Measurements from ENCODE around the gene SLC6A11.

SLC6A11 gene

GRCh38 chr3:10822055-10822454, 6.0 kb downstream of the SLC6A11 start:
- H2BK5ac ChIP-seq (ENCODE audit: low read depth, low read length, poor library complexity, severe bottlenecking) = no peak overlapping the region
- no peak overlapping the region for H3K4me3 ChIP-seq (ENCODE audit: insufficient read depth in 1 of 2, low read depth in 1 of 2, low read length in 2 of 2)
- H3K9me3 ChIP-seq (ENCODE audit: control insufficient read depth, low read length) = peaks cover 3% of the 10 kb centered on the region
- no peak overlapping the region for H2BK120ac ChIP-seq (ENCODE audit: low read depth, low read length)
- H3K9ac ChIP-seq (ENCODE audit: low read length) = no peak overlapping the region
- no peaks in the 10 kb centered on the region for H3K79me1 ChIP-seq (replicated peaks; ENCODE audit: low read length, poor library complexity, severe bottlenecking)
- H3K27me3 ChIP-seq (ENCODE audit: control insufficient read depth in 1 of 2, insufficient read depth in 1 of 2, low read length in 2 of 2) = peaks cover 0 to 54% of the 10 kb centered on the region in 2 experiments
- H3K14ac ChIP-seq (ENCODE audit: low read length in 2 of 2) = no peak overlapping the region
- H3K4me1 ChIP-seq (ENCODE audit: control insufficient read depth, insufficient read depth, low read depth, low read length) = no peaks in the 10 kb centered on the region
- no peak overlapping the region for H2BK15ac ChIP-seq (ENCODE audit: low read depth, poor library complexity, severe bottlenecking)
- H3K18ac ChIP-seq (ENCODE audit: low read depth in 1 of 2, low read length in 2 of 2) = no peak overlapping the region
- no peak overlapping the region for H2BK12ac ChIP-seq (ENCODE audit: low read length in 2 of 2)
- no peak overlapping the region for H2AK5ac ChIP-seq (ENCODE audit: low read length, severe bottlenecking)
- H3K4me2 ChIP-seq (ENCODE audit: low read length, poor library complexity, severe bottlenecking) = no peak overlapping the region
- DNase-seq = no peak
- 66% methylated on average over 5 of the region's 5 CpGs for WGBS
- no peak overlapping the region for H3K4ac ChIP-seq (ENCODE audit: low read depth in 1 of 2, low read length in 2 of 2)
- no peak overlapping the region for H4K91ac ChIP-seq (ENCODE audit: low read length)
- H3K36me3 ChIP-seq (ENCODE audit: control insufficient read depth in 1 of 2, insufficient read depth in 2 of 2, low read depth in 1 of 2, low read length in 2 of 2) = no peaks in the 10 kb centered on the region
- no peak overlapping the region for H3K23ac ChIP-seq (ENCODE audit: low read length in 2 of 2)
- H3K27ac ChIP-seq (ENCODE audit: low read length, poor library complexity, severe bottlenecking) = no peak overlapping the region
- no peak overlapping the region for H4K8ac ChIP-seq (ENCODE audit: low read length)
- H2AFZ ChIP-seq (ENCODE audit: low read depth, low read length) = no peak overlapping the region

DNA sequence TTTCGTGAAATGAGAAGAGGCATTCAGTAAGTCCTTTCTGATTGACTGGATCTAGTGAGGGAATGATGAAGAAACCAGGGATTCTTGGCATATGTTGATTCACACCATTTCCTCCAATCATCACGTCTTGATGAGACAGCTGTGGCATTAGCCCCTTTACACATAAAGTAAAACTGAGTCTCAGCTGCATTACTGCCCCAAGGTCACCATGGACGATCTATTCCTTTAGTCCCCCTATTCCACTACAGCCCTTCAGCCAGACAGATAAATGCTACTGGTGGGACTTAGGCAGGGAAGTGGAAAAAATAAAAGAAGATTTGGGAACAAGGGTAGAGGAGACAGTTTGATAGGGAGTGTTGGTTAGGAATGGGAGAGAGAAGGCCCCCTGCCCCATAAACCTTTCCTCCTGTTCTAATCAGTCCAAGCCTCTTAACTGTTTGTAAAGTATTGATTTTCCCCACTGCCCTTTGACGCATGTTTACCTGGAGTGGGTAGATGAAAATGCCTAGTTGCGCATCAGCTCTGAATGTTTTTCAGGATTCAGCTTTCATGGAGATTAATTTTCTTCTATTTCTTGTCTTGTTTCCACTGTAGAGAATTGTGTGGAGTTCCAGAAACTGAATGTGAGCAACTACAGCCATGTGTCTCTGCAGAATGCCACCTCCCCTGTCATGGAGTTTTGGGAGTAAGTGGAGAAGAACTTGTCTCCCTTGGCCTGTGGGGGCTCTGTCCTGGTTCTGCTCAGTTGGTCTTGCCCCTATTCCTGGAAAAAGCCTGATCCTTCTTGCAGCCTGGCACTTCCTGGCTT, 6.9 kb downstream of the SLC6A11 start:
- Histone ChIP-seq H4K8ac (ENCODE audit: low read length) (no peak overlapping the region), H3K4me1 (ENCODE audit: control insufficient read depth, insufficient read depth, low read depth, low read length) (no peaks in the 10 kb centered on the region), H3K27me3 (ENCODE audit: control insufficient read depth in 1 of 2, insufficient read depth in 1 of 2, low read length in 2 of 2) (peaks cover 0 to 53% of the 10 kb centered on the region in 2 experiments), H3K36me3 (ENCODE audit: control insufficient read depth in 1 of 2, insufficient read depth in 2 of 2, low read depth in 1 of 2, low read length in 2 of 2) (no peaks in the 10 kb centered on the region), H2BK15ac (ENCODE audit: low read depth, poor library complexity, severe bottlenecking) (no peak overlapping the region), H3K79me1 (replicated peaks; ENCODE audit: low read length, poor library complexity, severe bottlenecking) (no peaks in the 10 kb centered on the region), H4K91ac (ENCODE audit: low read length) (no peak overlapping the region), H3K4ac (ENCODE audit: low read depth in 1 of 2, low read length in 2 of 2) (no peak overlapping the region), H2BK5ac (ENCODE audit: low read depth, low read length, poor library complexity, severe bottlenecking) (no peak overlapping the region), H3K4me3 (ENCODE audit: insufficient read depth in 1 of 2, low read depth in 1 of 2, low read length in 2 of 2) (no peak overlapping the region), H3K27ac (ENCODE audit: low read length, poor library complexity, severe bottlenecking) (no peak overlapping the region), H3K23ac (ENCODE audit: low read length in 2 of 2) (no peak overlapping the region), H2BK12ac (ENCODE audit: low read length in 2 of 2) (no peak overlapping the region), H2AK5ac (ENCODE audit: low read length, severe bottlenecking) (no peak overlapping the region), H3K14ac (ENCODE audit: low read length in 2 of 2) (no peak overlapping the region), H2AFZ (ENCODE audit: low read depth, low read length) (no peak overlapping the region), H3K4me2 (ENCODE audit: low read length, poor library complexity, severe bottlenecking) (no peak overlapping the region), H2BK120ac (ENCODE audit: low read depth, low read length) (no peak overlapping the region), H3K18ac (ENCODE audit: low read depth in 1 of 2, low read length in 2 of 2) (no peak overlapping the region), H3K9me3 (ENCODE audit: control insufficient read depth, low read length) (peaks cover 3% of the 10 kb centered on the region), H3K9ac (ENCODE audit: low read length) (no peak overlapping the region)
- WGBS = 59% methylated on average over 5 of the region's 5 CpGs
- DNase-seq = no peak

DNA sequence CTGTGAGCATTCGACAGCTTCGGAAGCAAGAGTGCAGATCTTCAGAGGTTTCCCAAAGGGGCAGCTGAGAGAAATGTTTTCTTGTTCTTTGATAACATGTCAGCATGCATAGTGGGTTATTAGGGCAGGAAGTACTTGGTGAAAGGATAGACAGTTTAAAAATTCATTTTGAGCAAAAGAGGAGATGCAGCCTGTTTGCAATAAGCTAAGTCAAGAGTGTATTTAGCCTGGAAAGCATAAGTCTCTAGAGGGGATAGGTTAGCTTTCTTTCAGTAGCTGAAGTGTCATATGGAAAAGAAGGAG, 7.4 kb downstream of the SLC6A11 start:
- Histone ChIP-seq H3K18ac (ENCODE audit: low read depth in 1 of 2, low read length in 2 of 2) (no peak overlapping the region), H3K4me1 (ENCODE audit: control insufficient read depth, insufficient read depth, low read depth, low read length) (no peaks in the 10 kb centered on the region), H3K79me1 (replicated peaks; ENCODE audit: low read length, poor library complexity, severe bottlenecking) (no peaks in the 10 kb centered on the region), H4K8ac (ENCODE audit: low read length) (no peak overlapping the region), H2BK5ac (ENCODE audit: low read depth, low read length, poor library complexity, severe bottlenecking) (no peak overlapping the region), H3K27ac (ENCODE audit: low read length, poor library complexity, severe bottlenecking) (no peak overlapping the region), H4K91ac (ENCODE audit: low read length) (no peak overlapping the region), H2BK120ac (ENCODE audit: low read depth, low read length) (no peak overlapping the region), H3K14ac (ENCODE audit: low read length in 2 of 2) (no peak overlapping the region), H3K4me3 (ENCODE audit: insufficient read depth in 1 of 2, low read depth in 1 of 2, low read length in 2 of 2) (no peak overlapping the region), H3K27me3 (ENCODE audit: control insufficient read depth in 1 of 2, insufficient read depth in 1 of 2, low read length in 2 of 2) (peaks cover 0 to 47% of the 10 kb centered on the region in 2 experiments), H2BK12ac (ENCODE audit: low read length in 2 of 2) (no peak overlapping the region), H3K4me2 (ENCODE audit: low read length, poor library complexity, severe bottlenecking) (no peak overlapping the region), H3K9me3 (ENCODE audit: control insufficient read depth, low read length) (peaks cover 3% of the 10 kb centered on the region), H2BK15ac (ENCODE audit: low read depth, poor library complexity, severe bottlenecking) (no peak overlapping the region), H3K36me3 (ENCODE audit: control insufficient read depth in 1 of 2, insufficient read depth in 2 of 2, low read depth in 1 of 2, low read length in 2 of 2) (no peaks in the 10 kb centered on the region), H3K4ac (ENCODE audit: low read depth in 1 of 2, low read length in 2 of 2) (no peak overlapping the region), H2AK5ac (ENCODE audit: low read length, severe bottlenecking) (no peak overlapping the region), H3K9ac (ENCODE audit: low read length) (no peak overlapping the region), H3K23ac (ENCODE audit: low read length in 2 of 2) (no peak overlapping the region), H2AFZ (ENCODE audit: low read depth, low read length) (no peak overlapping the region)
- 86% methylated on average over 2 of the region's 2 CpGs for WGBS
- DNase-seq = no peak

GRCh38 chr3:10824468-10824867, 8.4 kb downstream of the SLC6A11 start:
- Histone ChIP-seq H3K18ac (ENCODE audit: low read depth in 1 of 2, low read length in 2 of 2) (no peak overlapping the region), H4K8ac (ENCODE audit: low read length) (no peak overlapping the region), H2BK15ac (ENCODE audit: low read depth, poor library complexity, severe bottlenecking) (no peak overlapping the region), H3K9ac (ENCODE audit: low read length) (no peak overlapping the region), H3K79me1 (replicated peaks; ENCODE audit: low read length, poor library complexity, severe bottlenecking) (no peaks in the 10 kb centered on the region), H3K23ac (ENCODE audit: low read length in 2 of 2) (no peak overlapping the region), H2BK120ac (ENCODE audit: low read depth, low read length) (no peak overlapping the region), H3K36me3 (ENCODE audit: control insufficient read depth in 1 of 2, insufficient read depth in 2 of 2, low read depth in 1 of 2, low read length in 2 of 2) (no peaks in the 10 kb centered on the region), H2AFZ (ENCODE audit: low read depth, low read length) (no peak overlapping the region), H4K91ac (ENCODE audit: low read length) (no peak overlapping the region), H3K4me1 (ENCODE audit: control insufficient read depth, insufficient read depth, low read depth, low read length) (no peaks in the 10 kb centered on the region), H3K14ac (ENCODE audit: low read length in 2 of 2) (no peak overlapping the region), H2BK5ac (ENCODE audit: low read depth, low read length, poor library complexity, severe bottlenecking) (no peak overlapping the region), H3K9me3 (ENCODE audit: control insufficient read depth, low read length) (peaks cover 3% of the 10 kb centered on the region), H2AK5ac (ENCODE audit: low read length, severe bottlenecking) (no peak overlapping the region), H3K27ac (ENCODE audit: low read length, poor library complexity, severe bottlenecking) (no peak overlapping the region), H3K4me3 (ENCODE audit: insufficient read depth in 1 of 2, low read depth in 1 of 2, low read length in 2 of 2) (no peak overlapping the region), H3K27me3 (ENCODE audit: control insufficient read depth in 1 of 2, insufficient read depth in 1 of 2, low read length in 2 of 2) (peaks cover 0 to 46% of the 10 kb centered on the region in 2 experiments), H3K4ac (ENCODE audit: low read depth in 1 of 2, low read length in 2 of 2) (no peak overlapping the region), H2BK12ac (ENCODE audit: low read length in 2 of 2) (no peak overlapping the region), H3K4me2 (ENCODE audit: low read length, poor library complexity, severe bottlenecking) (no peak overlapping the region)
- WGBS = no CpG with 5 or more reads among the region's 1 CpG
- DNase-seq = no peak
